ENCODE data around the gene CREB5.

- TF ChIP-seq CTCF (CRISPR knock-in tag; IDR thresholded peaks at IDR 0.05), result no peak
- TF ChIP-seq GABPB1 (CRISPR knock-in tag; IDR thresholded peaks at IDR 0.05), result no peak
- no peak for TF ChIP-seq SYNCRIP (IDR thresholded peaks at IDR 0.05; ENCODE audit: insufficient read depth, low read depth, low read length)
- TF ChIP-seq ATF6 (CRISPR knock-in tag; conservative IDR thresholded peaks at IDR 0.05), result no peak
- TF ChIP-seq GTF3A (CRISPR knock-in tag; conservative IDR thresholded peaks at IDR 0.05), result no peak
- no peak for TF ChIP-seq SP1 (IDR thresholded peaks at IDR 0.05)
- TF ChIP-seq SP1 (CRISPR knock-in tag; IDR thresholded peaks at IDR 0.05), result no peak
Observed at GRCh38 chr7:28408105-28408959, 4.0 kb upstream of the CREB5 start.
